Bronchial epithelial cell (primary cell): Measurements from ENCODE around the gene DAGLA. TPM values are rescaled to one million over a fixed set of nuclear protein-coding genes. Genes with fewer than 3 reads are reported as not detected.

ENCODE experiments used
- DNase-seq: peaks from one replicate; pipeline ENCODE4 v3.0.0-alpha.2; 2010; ENCODE audit warnings: low read depth
- FAIRE-seq: peaks from 2 replicates; lab custom pipeline; 2011; peaks lifted over from hg19 to GRCh38; lab: Jason Lieb, UNC
- H3K27me3 ChIP-seq: 2 replicates; pipeline ENCODE4 v1.5.1; 2011; ENCODE audit warnings: low read length; ENCODE audit not compliant: control insufficient read depth, insufficient read depth
- H3K36me3 ChIP-seq: 2 replicates; pipeline ENCODE4 v1.5.1; 2011; ENCODE audit warnings: low read length; ENCODE audit not compliant: control insufficient read depth, insufficient read depth
- H3K4me3 ChIP-seq: 2 replicates; pipeline ENCODE4 v1.5.1; 2011; ENCODE audit warnings: mild to moderate bottlenecking, low read depth, low read length, control low read depth
- CTCF ChIP-seq: IDR thresholded peaks from 2 replicates; pipeline ENCODE4 v1.5.1; 2011; ENCODE audit warnings: mild to moderate bottlenecking, moderate library complexity, low read length, control low read depth, inconsistent platforms; ENCODE audit not compliant: insufficient read depth, severe bottlenecking
- total RNA-seq: library from RNA; depleted of rRNA; stranded (reverse); fragments of >200 nt; gene quantifications from 2 replicates; pipeline ENCODE4 v1.2.1, GENCODE V29; 2014

DAGLA gene
- total RNA-seq, 1 donor from 2014 or later = under 0.01 TPM

- H3K4me3 ChIP-seq = no peak overlapping the region
- DNase-seq (no peak), FAIRE-seq (no peak)
- H3K27me3 ChIP-seq = peaks cover 16% of the 10 kb centered on the region
- no peak for TF ChIP-seq CTCF
- no peaks in the 10 kb centered on the region for H3K36me3 ChIP-seq
These were observed 26.5 kb downstream of the DAGLA start for GRCh38 chr11:61706452-61707400.

- Histone ChIP-seq H3K36me3 (no peaks in the 10 kb centered on the region), H3K27me3 (peaks cover 16% of the 10 kb centered on the region), H3K4me3 (no peak overlapping the region)
- no peak for TF ChIP-seq CTCF
- no peak for FAIRE-seq
- DNase-seq = no peak
These were observed 27.4 kb downstream of the DAGLA start for GRCh38 chr11:61707574-61707973.

- TF ChIP-seq CTCF = no peak
- no peak for DNase-seq
- H3K36me3 ChIP-seq = no peaks in the 10 kb centered on the region
- peaks cover 14% of the 10 kb centered on the region for H3K27me3 ChIP-seq
- FAIRE-seq = no peak
- no peak overlapping the region for H3K4me3 ChIP-seq
These were observed 28.9 kb downstream of the DAGLA start for GRCh38 chr11:61709110-61709509.

GRCh38 chr11:61709572-61709971, 29.4 kb downstream of the DAGLA start:
- FAIRE-seq (no peak), DNase-seq (no peak)
- Histone ChIP-seq H3K4me3 (no peak overlapping the region), H3K27me3 (peaks cover 11% of the 10 kb centered on the region), H3K36me3 (no peaks in the 10 kb centered on the region)
- no peak for TF ChIP-seq CTCF

- Histone ChIP-seq H3K4me3 (no peak overlapping the region), H3K27me3 (peaks cover 9% of the 10 kb centered on the region), H3K36me3 (no peaks in the 10 kb centered on the region)
- TF ChIP-seq CTCF = no peak
- DNase-seq (no peak), FAIRE-seq (no peak)
These were observed 29.8 kb downstream of the DAGLA start for GRCh38 chr11:61710019-61710418.

- DNase-seq (no peak), FAIRE-seq (no peak)
- Histone ChIP-seq H3K36me3 (no peaks in the 10 kb centered on the region), H3K27me3 (peaks cover 10% of the 10 kb centered on the region), H3K4me3 (no peak overlapping the region)
- TF ChIP-seq CTCF = no peak
These were observed 30.8 kb downstream of the DAGLA start for GRCh38 chr11:61711037-61711436.
